ENCODE data around the gene RPL34. TPM values are rescaled to one million over a fixed set of nuclear protein-coding genes. Genes with fewer than 3 reads are reported as not detected.

RPL34 gene
- total and polyA plus RNA-seq, 2 of the 8 experiments (the other 6 are each of a cell fraction or from before 2014, with no cell fraction given), result 1,430 to 2,987 TPM

- TF ChIP-seq, protein P1, sequence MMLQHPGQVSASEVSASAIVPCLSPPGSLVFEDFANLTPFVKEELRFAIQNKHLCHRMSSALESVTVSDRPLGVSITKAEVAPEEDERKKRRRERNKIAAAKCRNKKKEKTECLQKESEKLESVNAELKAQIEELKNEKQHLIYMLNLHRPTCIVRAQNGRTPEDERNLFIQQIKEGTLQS (IDR thresholded peaks at IDR 0.05; ENCODE audit: insufficient read depth, low read depth, low read length), result no peak
- TF ChIP-seq RNF2 (IDR thresholded peaks at IDR 0.05; ENCODE audit: borderline replicate concordance, low read depth, low read length, missing control alignments, poor library complexity, severe bottlenecking), result no peak
- Histone ChIP-seq H3K79me2 (ENCODE audit: control insufficient read depth in 1 of 2, insufficient read depth in 2 of 2, low read length in 2 of 2) (peaks cover 0 to 4% of the 10 kb centered on the region in 2 experiments; a peak in 2 of 4 replicates), H3K27ac (ENCODE audit: low read depth, low read length) (no peak overlapping the region), H4K20me1 (replicated peaks in 1 of 2; ENCODE audit: control insufficient read depth in 1 of 2, insufficient read depth in 2 of 2, low read length in 2 of 2) (peaks cover 1 to 3% of the 10 kb centered on the region in 2 experiments), H3K79me1 (ENCODE audit: low read depth, low read length) (no peaks in the 10 kb centered on the region), H3K4me1 (replicated peaks in 1 of 4; ENCODE audit: control insufficient read depth in 3 of 4, insufficient read depth in 4 of 4, low read length in 3 of 4) (no peaks in the 10 kb centered on the region), H2AFZ (ENCODE audit: low read length) (no peak overlapping the region), H2AK5ac (ENCODE audit: low read depth, low read length) (no peak overlapping the region), H3K9ac (replicated peaks in 1 of 4; ENCODE audit: extremely low read depth in 1 of 4, low read depth in 3 of 4, low read length in 3 of 4) (no peak overlapping the region), H4K5ac (ENCODE audit: insufficient read length, low read depth, low read length) (no peak overlapping the region), H2BK12ac (ENCODE audit: low read depth, low read length) (no peak overlapping the region), H2BK20ac (ENCODE audit: low read length) (no peak overlapping the region), H4K91ac (replicated peaks; ENCODE audit: insufficient read length, low read length) (no peak overlapping the region), H2BK15ac (ENCODE audit: low read length) (no peak overlapping the region), H3K36me3 (ENCODE audit: control insufficient read depth in 2 of 4, insufficient read depth in 4 of 4, low read length in 3 of 4) (peaks cover 0 to 57% (median 28%) of the 10 kb centered on the region in 4 experiments; a peak in 7 of 8 replicates), H2BK120ac (replicated peaks; ENCODE audit: low read depth, low read length) (no peak overlapping the region), H4K8ac (ENCODE audit: extremely low read depth, insufficient read depth, low read length) (no peak overlapping the region), H2BK5ac (ENCODE audit: low read depth, low read length) (no peak overlapping the region), H3K4me3 (ENCODE audit: extremely low read depth in 1 of 4, insufficient read depth in 2 of 4, low read depth in 3 of 4, low read length in 4 of 4) (no peak overlapping the region), H3K23ac (ENCODE audit: insufficient read length) (no peak overlapping the region), H3K27me3 (replicated peaks in 1 of 4; ENCODE audit: control insufficient read depth in 3 of 4, extremely low read depth in 1 of 4, insufficient read depth in 3 of 4, low read length in 3 of 4) (no peaks in the 10 kb centered on the region), H3K4me2 (ENCODE audit: insufficient read depth in 1 of 2, low read depth in 2 of 2, low read length in 2 of 2) (no peak overlapping the region), H3K18ac (ENCODE audit: extremely low read depth, low read length) (no peak overlapping the region), H3K23me2 (ENCODE audit: low read depth, low read length) (no peaks in the 10 kb centered on the region), H3K9me3 (ENCODE audit: insufficient read depth in 2 of 2, low read depth in 1 of 2, low read length in 1 of 2) (no peaks in the 10 kb centered on the region), H3K14ac (ENCODE audit: insufficient read length) (no peak overlapping the region), H3K4ac (replicated peaks; ENCODE audit: insufficient read length, low read depth, low read length) (no peak overlapping the region), H3K56ac (replicated peaks; ENCODE audit: insufficient read length, low read depth, low read length) (no peak overlapping the region)
- no peak for DNase-seq (ENCODE audit: low read depth in 1 of 2, low spot score in 2 of 2)
- ChIA-PET POLR2A (ENCODE audit: partially characterized antibody) (interaction anchor here (1.1 to 3.3 kb wide), 3 partner anchors 9 to 34 kb away, joined by 3 to 13 read pairs (median 7); partner anchors contain the start of gene OSTC), CTCF (ENCODE audit: partially characterized antibody) (interaction anchor here (0.6 to 1.5 kb wide), 3 partner anchors 12 to 68 kb away, joined by 3 to 7 read pairs (median 3); no protein-coding TSS in a partner anchor)
- WGBS, 2 experiments (ENCODE audit: extremely low coverage in 1 of 2, insufficient coverage in 1 of 2, insufficient read length in 1 of 2, insufficient replicate concordance in 2 of 2, low coverage in 1 of 2, low lambda C conversion rate in 2 of 2, missing lambda C conversion rate in 1 of 2), result 78% methylated on average over 3 of the region's 3 CpGs; no CpG with 5 or more reads in 1 of the 2 experiments
- peak; percentile 7 for FAIRE-seq
These were observed 42.3 kb downstream of the RPL34 start for GRCh38 chr4:108662629-108663028.

Measured in H1 (cell line).